Activated CD4-positive, alpha-beta T cell treated with anti-CD3 and anti-CD28 coated beads for 4 hours (primary cell): ENCODE measurements around the gene KCTD13.
A peak's percentile ranks its signal among the peaks of the same experiment; 100 is the strongest.
"Not testable (repeated sequence)": the region's sequence is repeated elsewhere in the genome, so short reads cannot be mapped to it uniquely, and the experiment has no call there.

Experiments
- DNase-seq, 2 donors: peaks; one replicate each; pipeline ENCODE4 v3.0.0-alpha.2; 2020

The KCTD13 gene

DNA sequence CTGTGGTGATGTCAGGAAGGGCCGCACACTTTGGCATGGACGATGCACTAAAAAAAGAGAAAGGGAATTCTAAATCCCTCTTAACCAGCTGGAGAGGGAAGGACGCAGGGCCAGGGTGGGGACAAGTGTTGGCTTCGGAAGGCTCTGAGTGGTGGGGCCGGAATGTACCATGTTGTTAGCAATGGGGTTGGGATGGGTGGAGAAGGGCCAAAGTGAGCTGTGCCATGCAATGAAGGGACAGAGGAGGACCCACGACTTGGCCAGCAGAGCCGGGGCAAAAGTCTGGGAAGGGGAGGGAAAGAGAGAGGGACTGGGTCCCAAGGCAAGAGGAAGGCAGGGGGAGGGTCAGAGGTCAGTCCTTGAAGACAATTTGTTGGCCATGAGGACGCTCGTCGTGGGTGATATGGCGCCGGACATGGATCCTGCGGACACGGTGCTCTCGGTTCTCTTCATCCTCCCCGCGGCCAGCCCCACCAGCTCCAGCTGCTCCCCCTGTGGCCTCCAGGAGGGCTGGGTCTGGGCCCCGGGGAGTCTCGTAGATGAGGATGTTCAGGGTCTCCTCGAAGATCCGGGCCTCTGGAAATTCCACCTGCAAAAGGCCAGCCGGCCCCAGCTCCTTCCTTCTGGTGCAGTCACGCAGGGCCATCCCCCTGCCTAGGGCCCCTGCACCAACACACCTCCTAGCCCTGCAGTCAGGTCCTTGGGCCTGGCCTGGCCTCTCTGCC lies 19.3 kb downstream of the KCTD13 start:
- no peak for DNase-seq

DNA sequence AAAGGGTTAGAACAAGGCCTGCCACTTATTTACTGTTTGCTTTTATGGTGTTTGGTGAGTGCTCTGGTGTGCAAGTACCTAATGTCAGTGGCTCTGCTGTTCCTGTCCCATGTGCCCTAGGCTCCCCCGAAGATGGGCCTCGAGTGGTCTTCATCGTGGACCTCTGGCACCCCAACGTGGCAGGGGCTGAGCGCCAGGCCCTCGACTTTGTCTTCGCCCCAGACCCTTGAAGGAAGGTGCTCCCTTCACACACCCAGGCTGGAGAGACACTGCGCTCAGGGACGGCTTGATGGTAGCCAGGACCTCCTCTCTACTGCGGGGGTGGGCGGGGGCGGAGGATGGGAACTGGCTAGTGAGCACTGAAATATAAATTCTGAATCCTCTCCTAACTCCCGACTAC lies 20.4 kb downstream of the KCTD13 start:
- no peak for DNase-seq

DNA sequence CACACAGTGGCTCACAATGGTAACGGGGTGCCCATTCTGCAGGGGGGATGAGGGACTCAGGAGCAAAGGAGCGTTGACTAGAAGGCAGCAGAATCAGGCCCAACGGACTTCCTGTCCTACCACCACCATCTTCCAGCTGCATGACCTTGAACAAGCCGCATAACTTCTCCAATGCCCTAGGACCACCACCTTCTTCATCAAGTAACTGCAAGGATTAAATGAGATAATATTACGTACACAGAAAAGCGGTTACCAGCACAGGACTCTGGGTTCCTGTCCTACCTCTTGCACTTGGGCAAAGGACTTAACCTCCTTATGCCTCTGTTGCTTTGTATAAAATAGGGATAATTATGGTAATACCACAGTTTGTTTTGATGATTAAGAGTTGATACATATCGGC lies 21.1 kb downstream of the KCTD13 start:
- DNase-seq, result no peak

DNA sequence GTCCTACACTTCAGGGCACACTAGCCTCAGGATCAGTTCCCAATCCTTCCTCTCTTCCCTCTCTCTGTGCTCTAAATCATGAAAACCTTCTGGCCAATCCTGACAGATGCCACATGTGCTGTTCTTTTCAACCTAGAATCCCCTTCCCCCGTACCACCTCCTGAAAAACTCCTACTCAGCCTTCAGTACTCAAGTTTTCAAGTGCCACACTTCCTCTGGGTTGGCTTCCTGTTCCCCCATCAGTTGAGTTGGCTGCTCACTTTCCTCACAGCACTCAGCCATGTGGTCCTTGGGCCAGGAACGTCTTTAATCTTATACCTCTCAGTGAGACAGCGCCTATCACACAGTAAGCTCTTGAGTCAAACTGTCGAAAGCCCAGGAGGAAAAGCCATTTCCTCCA lies 22.4 kb downstream of the KCTD13 start:
- no peak for DNase-seq

DNA sequence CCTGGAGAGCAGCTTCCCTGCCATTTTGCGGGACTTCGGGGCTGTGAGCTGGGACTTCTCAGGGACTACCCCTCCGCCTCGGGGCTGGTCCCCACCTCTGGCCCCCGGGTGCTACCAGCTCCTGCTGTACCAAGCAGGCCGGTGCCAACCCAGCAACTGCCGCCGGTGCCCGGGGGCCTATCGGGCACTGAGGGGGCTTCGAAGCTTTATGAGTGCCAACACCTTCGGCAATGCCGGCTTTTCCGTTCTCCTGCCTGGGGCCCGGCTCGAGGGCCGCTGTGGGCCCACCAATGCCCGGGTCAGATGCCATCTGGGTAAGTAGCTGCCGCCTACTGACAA lies 24.4 kb downstream of the KCTD13 start:
- DNase-seq, result no peak

DNA sequence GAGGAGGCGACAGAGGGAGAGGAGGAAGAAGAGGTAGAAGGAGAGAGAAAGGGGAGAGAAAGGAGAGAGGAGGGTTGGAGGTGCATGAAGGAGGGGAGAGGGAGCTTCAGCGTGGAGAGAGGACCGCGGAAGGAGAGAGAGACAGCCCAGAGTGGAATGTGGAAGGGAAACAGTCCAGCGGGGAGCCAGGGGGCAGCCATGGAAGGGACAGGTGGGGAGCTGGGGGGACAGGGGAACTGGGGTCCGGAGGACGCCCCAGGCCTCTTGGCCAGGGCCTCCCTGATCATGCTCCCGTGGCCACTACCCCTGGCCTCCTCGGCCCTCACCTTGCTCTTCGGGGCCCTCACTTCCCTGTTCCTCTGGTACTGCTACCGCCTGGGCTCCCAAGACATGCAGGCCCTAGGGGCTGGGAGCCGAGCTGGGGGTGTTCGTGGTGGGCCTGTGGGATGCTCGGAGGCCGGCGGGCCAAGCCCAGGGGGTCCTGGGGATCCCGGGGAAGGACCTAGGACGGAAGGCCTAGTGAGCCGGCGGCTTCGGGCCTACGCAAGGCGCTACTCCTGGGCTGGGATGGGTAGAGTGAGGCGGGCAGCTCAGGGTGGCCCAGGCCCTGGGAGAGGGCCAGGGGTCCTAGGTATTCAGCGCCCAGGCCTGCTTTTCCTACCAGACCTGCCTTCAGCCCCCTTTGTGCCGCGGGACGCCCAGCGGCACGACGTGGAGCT lies 25.0 kb downstream of the KCTD13 start:
- no peak for DNase-seq

DNA sequence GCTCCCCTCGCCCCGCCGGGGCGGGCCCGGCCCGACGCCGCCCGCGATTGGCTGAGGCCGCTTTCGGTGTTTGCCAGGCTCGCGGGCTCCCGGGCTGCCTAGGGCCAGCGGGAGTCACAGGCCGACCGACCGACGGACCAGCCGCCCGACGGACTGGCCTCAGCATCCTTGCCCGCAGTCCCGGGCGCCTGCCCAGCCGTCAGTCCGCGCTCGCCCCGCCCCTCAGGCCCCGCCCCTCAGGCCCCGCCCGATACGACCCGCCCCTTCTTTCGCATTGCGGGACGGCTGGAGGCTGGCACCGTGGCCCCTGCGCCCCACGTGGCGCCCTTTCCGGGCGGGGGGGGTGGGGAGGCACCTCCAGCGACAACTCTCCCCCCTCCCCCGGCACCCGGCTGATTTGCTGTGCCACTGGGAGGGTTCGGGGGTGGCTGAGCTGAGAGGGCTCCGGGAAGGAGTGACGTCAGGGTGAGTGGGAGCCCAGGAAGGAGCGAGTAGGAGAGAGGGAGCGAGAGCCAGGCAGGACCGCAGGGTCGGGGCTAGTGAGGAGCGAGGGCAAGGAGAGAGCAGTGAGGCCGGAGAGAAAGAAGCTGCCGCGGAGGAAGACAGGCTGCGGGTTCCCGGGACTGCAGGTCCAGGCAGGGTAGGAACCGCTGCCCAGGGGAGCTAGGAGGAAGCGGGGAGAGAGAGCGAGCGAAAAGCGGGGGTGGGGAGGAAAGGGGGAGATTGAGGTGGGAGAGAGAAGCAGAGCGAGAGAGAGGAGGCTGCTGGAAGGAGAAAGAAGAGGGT lies 25.7 kb downstream of the KCTD13 start, which contains the start of gene ASPHD1:
Gene ASPHD1 (plus strand): TSS at position 387 of the 786 bp plus-strand sequence. CDS start 484 bp downstream, outside the sequence.
- DNase-seq, result peak; percentile 65 to 77

DNA sequence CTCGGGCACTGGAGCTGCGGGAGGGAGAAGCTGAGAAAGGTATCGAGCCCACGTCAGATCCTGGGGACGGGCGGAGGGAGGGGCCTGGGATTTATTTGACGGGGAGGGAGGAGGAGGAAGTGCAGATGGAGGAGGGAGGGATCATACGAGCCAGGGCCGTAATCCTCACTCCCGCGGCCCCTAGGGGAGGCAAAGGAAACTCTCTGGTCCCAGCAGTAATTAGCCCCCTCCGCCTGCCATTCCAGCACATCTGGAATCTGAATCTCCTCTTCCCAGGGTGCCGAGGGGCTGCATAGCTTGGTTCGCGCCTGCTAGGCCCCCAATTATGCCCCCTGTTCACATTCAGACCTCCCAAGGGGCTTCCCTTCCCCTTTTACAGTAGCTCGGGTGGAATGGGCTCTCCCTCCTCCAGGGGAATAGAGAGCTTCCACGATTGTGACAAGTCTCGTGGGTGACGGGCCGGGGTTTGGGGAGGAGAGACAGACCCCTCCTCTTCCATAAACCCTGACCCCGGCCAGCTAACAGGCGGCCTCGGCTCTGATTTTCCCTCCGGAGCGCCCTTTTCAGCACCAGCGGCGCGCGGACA lies 26.4 kb downstream of the KCTD13 start, which contains the start of gene SEZ6L2:
Gene SEZ6L2 (minus strand): TSS at position 35 of the 586 bp plus-strand sequence. CDS start 531 bp downstream, outside the sequence.
- no peak for DNase-seq

DNA sequence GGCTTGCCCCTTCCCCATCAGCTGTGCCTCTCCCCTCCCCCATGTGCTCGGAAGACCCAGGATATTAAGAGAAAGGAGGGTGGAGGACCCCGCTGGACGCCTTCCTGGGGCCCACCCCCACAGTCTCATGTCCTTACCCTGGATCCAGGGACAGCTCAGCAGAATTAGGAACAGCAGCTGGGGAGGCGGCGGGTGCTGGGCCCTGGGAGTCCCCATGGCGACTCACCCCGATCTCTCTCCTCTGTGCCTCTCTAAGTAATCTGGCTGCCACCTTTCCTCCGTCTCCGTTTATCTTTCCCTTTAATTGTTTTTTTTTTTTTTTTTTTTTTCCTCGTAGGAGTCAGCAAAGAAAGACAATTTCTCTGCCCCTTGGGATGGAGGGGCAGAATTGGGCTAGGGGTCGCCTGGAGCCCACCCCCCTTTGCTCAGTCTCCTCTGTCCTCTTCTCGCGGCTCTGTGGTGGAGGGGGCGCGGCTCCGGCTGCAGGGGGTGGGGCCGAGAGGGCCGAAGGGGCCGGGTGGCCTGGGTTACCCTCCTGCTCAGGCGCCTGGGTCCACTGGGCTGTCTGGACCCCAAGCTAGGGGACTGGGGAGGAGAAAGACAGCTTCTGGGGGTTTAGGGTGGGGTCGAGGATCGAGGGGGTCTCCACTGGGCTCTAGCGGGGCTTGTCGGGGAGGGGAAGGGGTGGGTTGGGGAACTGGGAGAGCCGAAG lies 27.1 kb downstream of the KCTD13 start:
- no peak for DNase-seq

DNA sequence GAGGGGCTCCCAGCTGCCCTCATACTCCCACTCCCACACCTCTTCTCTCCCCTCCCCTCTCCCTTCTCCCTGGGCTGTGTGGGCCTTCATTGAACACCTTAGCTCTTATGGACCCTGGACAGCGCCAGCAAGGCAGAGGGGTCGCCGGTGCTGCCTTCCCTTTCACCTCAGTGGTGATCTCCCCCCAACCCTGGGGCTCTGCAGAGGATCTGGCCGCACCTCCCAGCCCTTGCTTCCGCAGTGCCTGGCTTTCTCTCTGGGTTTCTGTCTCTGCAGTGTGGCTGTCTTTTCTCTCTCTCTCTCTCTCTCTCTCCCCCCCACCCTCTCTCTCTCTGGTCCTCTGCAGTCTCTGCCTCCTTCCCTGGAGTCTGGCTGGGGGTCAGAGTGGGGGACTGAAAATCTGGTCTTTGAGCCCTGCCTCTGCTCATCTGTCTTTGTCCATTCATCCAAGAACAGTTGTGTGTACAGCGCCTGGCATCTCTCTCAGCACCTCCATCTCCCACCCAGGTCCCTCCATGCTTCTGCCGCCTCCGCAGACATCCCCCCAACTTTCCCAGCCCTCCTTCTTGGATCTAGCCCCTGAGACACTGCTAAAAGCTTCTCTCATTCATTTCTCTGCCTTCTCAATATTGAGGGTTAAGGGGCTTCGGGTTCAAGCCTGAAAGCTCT lies 27.8 kb downstream of the KCTD13 start:
- DNase-seq, result no peak

DNA sequence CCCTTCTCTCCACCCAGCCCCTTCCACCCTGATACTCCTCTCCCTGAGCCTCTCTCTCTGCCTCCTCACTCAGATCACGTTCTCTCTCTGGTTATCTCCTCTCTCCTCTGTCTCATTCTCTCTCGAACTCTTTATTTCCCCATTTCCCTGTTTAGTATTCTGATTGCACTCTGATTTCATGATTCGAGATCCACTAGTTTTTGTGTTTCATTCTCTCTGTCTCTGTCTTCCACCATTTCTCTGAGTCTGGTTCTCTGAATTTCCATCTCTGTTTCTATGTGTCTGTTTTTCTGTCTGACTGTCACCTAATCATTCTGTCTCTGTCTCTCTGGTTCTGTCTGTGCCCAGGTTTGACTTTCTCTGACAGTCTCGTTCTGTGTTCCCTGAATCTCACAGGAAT lies 28.7 kb downstream of the KCTD13 start:
- no peak for DNase-seq

DNA sequence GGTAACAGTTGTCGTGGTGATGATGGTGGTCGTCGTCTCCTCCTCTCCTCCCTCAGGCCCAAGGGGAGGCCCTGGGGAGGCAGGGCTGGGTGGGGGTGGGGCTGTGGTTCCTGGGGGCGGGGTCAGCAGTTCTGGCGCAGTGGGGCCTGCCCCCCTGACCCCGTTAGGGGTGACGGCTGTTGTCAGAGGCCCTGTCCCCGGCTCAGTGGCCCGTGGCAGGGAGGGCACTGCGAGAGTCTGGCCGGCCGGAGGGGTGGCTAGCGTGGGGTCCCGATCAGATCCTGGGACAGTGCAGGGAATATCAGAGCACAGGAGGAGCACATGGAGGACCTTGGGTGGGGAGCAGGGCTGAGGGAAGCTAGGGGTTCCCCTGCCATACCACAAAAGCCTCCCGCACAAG lies 29.2 kb downstream of the KCTD13 start:
- no peak for DNase-seq

DNA sequence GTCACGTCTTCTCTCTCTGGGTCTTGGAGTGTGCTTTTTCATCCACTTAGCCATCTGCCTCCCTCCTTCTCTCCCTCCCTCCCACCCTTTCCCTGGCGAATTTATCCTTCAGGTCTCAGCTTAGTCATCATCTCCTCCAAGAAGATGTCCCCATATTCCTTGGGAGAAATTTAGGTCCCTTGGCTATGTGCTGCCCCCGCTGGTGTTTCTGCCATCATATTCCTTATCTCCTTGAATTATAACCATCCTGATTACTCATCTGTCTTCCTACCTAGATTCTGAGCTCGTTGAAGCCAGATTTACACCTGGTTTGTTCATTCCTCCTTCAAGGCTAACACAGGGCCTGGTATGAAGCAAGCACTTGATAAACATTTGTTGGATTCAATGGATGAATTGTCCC lies 31.7 kb downstream of the KCTD13 start:
- DNase-seq, result no peak

DNA sequence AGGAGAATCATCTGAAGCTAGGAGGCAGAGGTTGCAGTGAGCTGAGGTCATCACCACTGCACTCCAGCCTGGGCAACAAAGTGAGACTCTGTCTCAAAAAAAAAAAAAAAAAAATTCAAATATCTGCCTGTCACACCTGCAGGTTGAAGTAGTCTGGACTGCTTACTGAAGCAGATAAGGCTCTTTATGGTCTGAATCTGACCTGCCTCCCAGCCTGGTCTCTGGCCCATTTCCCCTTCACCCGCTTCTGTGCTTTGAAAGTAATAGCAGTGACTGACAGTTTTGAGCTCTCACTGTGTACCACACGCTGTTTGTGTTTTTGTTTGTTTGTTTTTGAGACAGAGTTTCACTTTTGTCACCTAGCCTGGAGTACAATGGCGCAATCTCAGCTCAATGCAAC lies 32.5 kb downstream of the KCTD13 start:
- DNase-seq, result no peak

DNA sequence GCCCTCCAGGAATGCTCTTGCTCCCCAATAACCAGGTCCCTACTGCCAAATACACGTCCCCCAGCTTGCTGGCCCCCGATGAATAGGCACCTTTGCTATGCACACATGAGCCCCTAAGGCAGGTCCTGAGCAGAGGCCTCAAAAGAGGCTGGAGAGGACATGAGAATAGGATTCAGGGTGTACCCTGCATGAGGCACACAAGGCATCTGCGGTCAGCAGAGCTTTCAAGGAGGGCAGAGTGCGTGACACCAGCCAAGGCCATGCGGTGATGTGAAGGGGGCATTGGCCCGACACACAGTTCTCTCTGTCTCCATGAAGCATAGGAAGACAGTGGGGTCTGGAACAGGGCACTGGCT lies 33.6 kb downstream of the KCTD13 start:
- no peak for DNase-seq

DNA sequence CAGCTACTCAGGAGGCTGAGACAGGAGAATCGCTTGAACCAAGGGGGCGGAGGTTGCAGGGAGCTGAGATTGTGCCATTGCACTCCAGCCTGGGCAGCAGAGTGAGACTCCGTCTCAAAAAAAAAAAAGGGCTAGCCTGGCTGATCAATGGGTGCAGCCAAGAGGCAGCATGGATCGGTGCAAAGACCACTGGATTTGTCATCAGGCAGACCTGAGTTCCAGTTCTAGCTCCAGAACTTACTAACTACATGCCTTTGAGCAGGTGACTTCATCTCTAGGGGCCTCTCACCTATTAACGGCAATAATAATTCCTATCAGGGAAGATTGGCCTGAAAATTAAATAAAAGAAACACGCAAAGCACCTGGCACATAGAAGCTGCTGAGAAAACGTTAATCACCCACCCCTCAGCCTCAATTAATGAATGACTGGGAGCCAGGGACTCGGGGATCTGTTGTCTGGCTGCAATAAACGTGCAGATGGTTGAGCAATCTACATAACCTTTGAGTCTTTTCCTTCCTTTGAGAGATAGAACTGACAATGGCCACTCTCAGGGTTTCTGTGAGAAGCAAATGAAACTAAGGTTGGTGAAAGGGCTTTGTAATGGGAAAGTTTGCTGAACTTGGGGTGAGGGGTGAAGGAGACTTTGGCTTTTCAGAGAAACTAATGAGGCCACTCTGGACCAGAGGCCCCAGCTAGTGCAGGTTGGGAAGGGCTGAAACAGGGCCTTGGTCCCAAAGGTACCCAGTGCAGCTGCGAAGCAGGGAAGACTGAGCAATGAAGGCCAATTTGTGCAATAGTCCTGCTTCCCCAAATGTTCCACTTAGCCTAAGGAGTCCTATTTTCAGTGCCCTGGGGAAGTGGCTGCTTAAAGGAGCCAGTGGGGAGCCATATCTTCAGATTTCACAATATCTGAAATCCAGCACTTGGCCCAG lies 34.2 kb downstream of the KCTD13 start:
- no peak for DNase-seq

DNA sequence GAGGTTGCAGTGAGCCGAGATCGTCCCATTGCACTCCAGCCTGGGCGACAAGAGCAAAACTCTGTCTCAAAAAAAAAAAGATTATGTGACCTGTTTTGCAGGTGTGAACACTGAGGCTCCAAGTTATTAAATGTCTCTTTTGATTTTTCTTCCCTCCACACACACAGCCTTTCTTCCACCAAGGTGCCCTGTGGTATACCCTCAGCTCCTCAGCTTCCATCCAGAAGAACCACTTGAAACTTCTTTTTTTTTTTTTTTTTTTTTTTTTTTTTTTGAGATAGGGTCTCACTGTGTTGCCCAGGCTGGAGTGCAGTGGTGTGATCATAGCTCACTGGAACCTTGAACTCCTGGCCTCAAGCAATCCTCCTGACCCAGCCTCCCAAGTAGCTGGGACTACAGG lies 36.7 kb downstream of the KCTD13 start:
- DNase-seq, result not testable (repeated sequence)

DNA sequence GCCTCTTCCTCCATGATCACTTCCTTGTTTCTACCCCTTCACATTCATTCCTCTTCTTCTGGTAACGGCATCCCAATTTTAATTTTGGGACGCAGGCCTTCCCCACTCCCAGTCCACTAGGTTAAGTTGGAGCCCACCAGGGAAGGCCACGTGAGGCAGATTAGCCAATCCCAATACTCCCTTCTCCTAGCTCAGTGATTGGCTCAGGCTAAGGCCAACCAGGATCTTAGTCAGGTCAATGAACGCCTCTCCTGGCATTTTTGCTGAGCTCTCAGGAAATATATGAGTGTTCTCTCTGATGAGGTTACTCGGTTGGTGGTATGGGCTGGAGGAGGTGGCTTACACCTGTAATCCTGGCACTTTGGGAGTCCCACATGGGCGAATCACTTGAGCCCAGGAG lies 42.0 kb downstream of the KCTD13 start:
- no peak for DNase-seq

DNA sequence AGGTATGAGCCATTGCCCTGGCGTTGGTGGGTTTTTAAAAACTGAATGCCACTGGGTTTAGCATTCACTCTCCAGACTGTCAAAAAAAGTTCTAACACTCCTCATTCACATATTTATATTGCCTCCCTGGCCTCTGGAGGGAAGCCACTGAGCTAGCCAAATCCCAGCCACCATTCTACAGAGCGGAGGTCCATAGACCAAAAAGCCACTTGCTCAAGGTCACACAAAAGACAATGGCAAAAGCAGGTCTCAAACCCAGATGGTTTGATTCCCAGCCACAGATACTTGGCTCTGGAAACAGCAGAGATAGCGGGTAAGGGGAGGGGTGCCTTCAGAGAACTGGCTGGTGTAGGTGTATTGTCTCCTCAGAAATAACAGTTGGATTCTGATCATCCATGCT lies 45.0 kb downstream of the KCTD13 start:
- no peak for DNase-seq

DNA sequence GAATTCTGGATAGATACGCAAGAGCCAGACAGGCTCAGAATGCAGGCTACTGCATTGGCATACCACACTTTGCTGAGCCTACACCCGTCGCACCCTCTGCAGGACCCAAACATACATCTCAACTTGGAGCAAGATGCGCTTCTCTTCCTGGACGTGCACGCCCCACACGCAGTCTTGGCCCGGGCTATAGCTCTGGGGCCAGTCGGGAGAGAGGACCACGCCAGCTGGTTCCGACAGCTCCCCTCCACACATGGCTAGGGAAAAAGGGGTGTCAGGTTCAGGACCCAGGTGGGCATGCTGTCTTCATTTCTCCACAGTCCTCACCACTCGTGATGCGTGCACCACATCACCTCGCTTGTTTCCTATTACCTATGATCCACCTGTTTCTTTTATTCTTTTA lies 47.9 kb downstream of the KCTD13 start:
- no peak for DNase-seq
